GM10266 (cell line): ENCODE results near the gene LIMK1.

Source experiments
- DNase-seq: peaks from one replicate; pipeline ENCODE4 v3.0.0; 2012; ENCODE audit errors: extremely low spot score
- CTCF ChIP-seq: IDR thresholded peaks from 2 replicates; pipeline ENCODE4 v1.5.1; 2012; ENCODE audit warnings: mild to moderate bottlenecking, low read depth; ENCODE audit not compliant: control insufficient read depth, insufficient read depth; ENCODE audit errors: missing control alignments

LIMK1 gene

GRCh38 chr7:74097937-74098614 lies 14.5 kb downstream of the LIMK1 start:
- DNase-seq: no peak
- TF ChIP-seq CTCF: no peak

GRCh38 chr7:74099031-74099430 lies 15.4 kb downstream of the LIMK1 start:
- TF ChIP-seq CTCF: no peak

GRCh38 chr7:74101061-74101681 lies 17.6 kb downstream of the LIMK1 start:
- peak; percentile 92 for DNase-seq
- no peak for TF ChIP-seq CTCF

More at GRCh38 chr7:74099031-74099430, 15.4 kb downstream of the LIMK1 start:
- DNase-seq: no peak

GRCh38 chr7:74103219-74103772 lies 19.7 kb downstream of the LIMK1 start:
- no peak for TF ChIP-seq CTCF

GRCh38 chr7:74104702-74105101 lies 21.1 kb downstream of the LIMK1 start:
- no peak for DNase-seq
- no peak for TF ChIP-seq CTCF

More at GRCh38 chr7:74103219-74103772, 19.7 kb downstream of the LIMK1 start:
- DNase-seq: no peak

- TF ChIP-seq CTCF: no peak
- DNase-seq: no peak
These were observed 22.4 kb downstream of the LIMK1 start for GRCh38 chr7:74105992-74106391.

GRCh38 chr7:74106846-74107245 lies 23.2 kb downstream of the LIMK1 start:
- DNase-seq: no peak
- no peak for TF ChIP-seq CTCF
